Endodermal cell (in vitro differentiated cells): ENCODE data around the gene RAE1. TPM values are rescaled to one million over a fixed set of nuclear protein-coding genes. Genes with fewer than 3 reads are reported as not detected.

ENCODE experiments used
- DNase-seq: peaks from one replicate; pipeline ENCODE4 v3.0.0-alpha.2; 2017
- H3K27ac ChIP-seq: 2 replicates; pipeline ENCODE4 v1.5.1; 2013; ENCODE audit warnings: mild to moderate bottlenecking, low read depth, low read length, moderate library complexity
- H3K27me3 ChIP-seq: 2 replicates; pipeline ENCODE4 v1.6.1; 2013; ENCODE audit warnings: mild to moderate bottlenecking, low read length, moderate library complexity; ENCODE audit not compliant: insufficient read depth, control insufficient read depth, poor library complexity, severe bottlenecking
- H3K36me3 ChIP-seq: 2 replicates; pipeline ENCODE4 v1.7.0; 2013; ENCODE audit warnings: mild to moderate bottlenecking, low read length, moderate library complexity; ENCODE audit not compliant: control insufficient read depth, insufficient read depth
- H3K4me1 ChIP-seq: one replicate; pipeline ENCODE4 v1.7.0; 2013; ENCODE audit warnings: low read length; ENCODE audit not compliant: control insufficient read depth, insufficient read depth
- H3K4me3 ChIP-seq: 2 replicates; pipeline ENCODE4 v1.5.1; 2013; ENCODE audit warnings: mild to moderate bottlenecking, low read length, moderate library complexity
- H3K9ac ChIP-seq: 2 replicates; pipeline ENCODE4 v1.6.1; 2013; ENCODE audit warnings: mild to moderate bottlenecking, low read length, moderate library complexity; ENCODE audit not compliant: poor library complexity, severe bottlenecking; ENCODE audit errors: extremely low read depth
- H3K9me3 ChIP-seq: 2 replicates; pipeline ENCODE4 v1.6.1; 2013; ENCODE audit warnings: mild to moderate bottlenecking, low read length, moderate library complexity; ENCODE audit not compliant: control insufficient read depth
- H3K27ac Mint-ChIP-seq: 2 replicates; pipeline ENCODE4 v1.8.0; 2020; ENCODE audit warnings: mixed read lengths
- H3K27me3 Mint-ChIP-seq: 2 replicates; pipeline ENCODE4 v1.8.0; 2021; ENCODE audit warnings: mild to moderate bottlenecking, mixed read lengths; ENCODE audit not compliant: insufficient read depth
- H3K36me3 Mint-ChIP-seq: 2 replicates; pipeline ENCODE4 v1.8.0; 2020; ENCODE audit warnings: low read depth, mixed read lengths
- H3K4me1 Mint-ChIP-seq: 2 replicates; pipeline ENCODE4 v1.8.0; 2020; ENCODE audit warnings: mixed read lengths
- H3K4me3 Mint-ChIP-seq: 2 replicates; pipeline ENCODE4 v1.8.0; 2020; ENCODE audit warnings: mild to moderate bottlenecking, moderate library complexity, mixed read lengths
- H3K9me3 Mint-ChIP-seq: 2 replicates; pipeline ENCODE4 v1.8.0; 2020; ENCODE audit warnings: mild to moderate bottlenecking, mixed read lengths
- CTCF ChIP-seq: fragments of 200-600 bp; sonication (generic); conservative IDR thresholded peaks from 2 replicates; pipeline ENCODE4 v1.5.0; 2021; ENCODE audit warnings: antibody characterized with exemption, mild to moderate bottlenecking
- WGBS, 2 experiments: methylation state at CpG; one replicate each; pipeline versions ENCODE4 v1.1.5 to v1.1.7; 2013; ENCODE audit warnings: missing lambda C conversion rate in 2 of 2, mixed read lengths in 1 of 2; ENCODE audit not compliant: insufficient coverage in 1 of 2, insufficient read length in 1 of 2; 5-methylcytosine and 5-hydroxymethylcytosine counted together
- total RNA-seq, 2 donors: library from RNA; stranded (reverse); fragmentation: NEBNext Ultra II Directional in 1 of 2; extraction: Animal tissue kit (Norgen Biotek cat#: 25700) in 1 of 2; gene quantifications; 2 replicates in 1 of 2; 3 replicates in 1 of 2; pipeline ENCODE4 v1.2.1, GENCODE V29; 2021

The RAE1 gene
- total RNA-seq, 2 donors from 2014 or later = 41.2 to 43.8 TPM

GRCh38 chr20:57375652-57376230 lies 24.7 kb downstream of the RAE1 start:
- Mint-ChIP-seq H3K4me1 (no peaks in the 10 kb centered on the region), H3K27me3 (no peaks in the 10 kb centered on the region), H3K9me3 (no peaks in the 10 kb centered on the region), H3K36me3 (peaks cover 79% of the 10 kb centered on the region), H3K27ac (peak overlapping the region; percentile 59), H3K4me3 (no peak overlapping the region)
- Histone ChIP-seq H3K4me1 (no peaks in the 10 kb centered on the region), H3K36me3 (peaks cover 85% of the 10 kb centered on the region), H3K27me3 (no peaks in the 10 kb centered on the region), H3K9me3 (no peaks in the 10 kb centered on the region), H3K27ac (no peak overlapping the region), H3K9ac (no peak overlapping the region), H3K4me3 (no peak overlapping the region)
- 92% methylated on average over 4 to 10 of the region's 10 CpGs for WGBS, 2 experiments
- DNase-seq = no peak
- no peak for TF ChIP-seq CTCF

DNA sequence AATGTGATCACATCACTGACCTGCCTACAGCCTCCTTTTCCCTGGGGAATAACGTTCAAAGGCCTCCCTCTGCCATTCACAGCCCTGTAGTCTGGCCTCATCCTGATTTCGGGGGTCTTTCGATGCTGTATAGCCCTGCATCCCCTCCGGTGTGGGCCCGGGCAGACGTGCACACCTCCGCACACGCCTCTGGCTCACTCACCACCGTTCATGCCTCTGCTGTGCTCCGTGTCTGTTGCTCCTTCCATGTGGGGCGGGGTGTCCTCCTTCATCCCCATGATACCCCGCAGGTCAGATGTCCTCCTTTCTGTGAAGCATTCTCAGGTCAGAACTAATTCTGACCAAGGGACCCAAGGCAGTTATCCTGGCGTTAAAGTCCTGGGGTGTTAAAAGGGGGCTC lies 26.3 kb downstream of the RAE1 start:
- Histone ChIP-seq H3K27ac (no peak overlapping the region), H3K9me3 (no peaks in the 10 kb centered on the region), H3K36me3 (peaks cover 73% of the 10 kb centered on the region), H3K4me3 (no peak overlapping the region), H3K27me3 (no peaks in the 10 kb centered on the region), H3K9ac (no peak overlapping the region), H3K4me1 (no peaks in the 10 kb centered on the region)
- 91 to 93% methylated on average over 5 to 13 of the region's 13 CpGs for WGBS, 2 experiments
- no peaks in the 10 kb centered on the region for H3K27me3 Mint-ChIP-seq
- H3K27ac Mint-ChIP-seq = no peak overlapping the region
- no peaks in the 10 kb centered on the region for H3K9me3 Mint-ChIP-seq
- no peak overlapping the region for H3K4me3 Mint-ChIP-seq
- no peaks in the 10 kb centered on the region for H3K4me1 Mint-ChIP-seq
- peak; percentile 21 for DNase-seq
- no peak for TF ChIP-seq CTCF
- H3K36me3 Mint-ChIP-seq = peaks cover 72% of the 10 kb centered on the region

- Histone ChIP-seq H3K27ac (no peak overlapping the region), H3K4me3 (no peak overlapping the region), H3K36me3 (peaks cover 69% of the 10 kb centered on the region), H3K9ac (no peak overlapping the region), H3K4me1 (no peaks in the 10 kb centered on the region), H3K9me3 (no peaks in the 10 kb centered on the region), H3K27me3 (no peaks in the 10 kb centered on the region)
- H3K27me3 Mint-ChIP-seq = no peaks in the 10 kb centered on the region
- WGBS, 2 experiments = 89 to 97% methylated on average over 13 to 16 of the region's 16 CpGs
- H3K27ac Mint-ChIP-seq = no peak overlapping the region
- H3K36me3 Mint-ChIP-seq = peaks cover 70% of the 10 kb centered on the region
- DNase-seq = peak; percentile 32
- no peak for TF ChIP-seq CTCF
- H3K4me1 Mint-ChIP-seq = no peaks in the 10 kb centered on the region
- H3K9me3 Mint-ChIP-seq = no peaks in the 10 kb centered on the region
- H3K4me3 Mint-ChIP-seq = no peak overlapping the region
These were observed 27.1 kb downstream of the RAE1 start for GRCh38 chr20:57378107-57378506.
